Choroid plexus epithelial cell (primary cell): ENCODE data around the gene TSPYL1.

Experiments
- DNase-seq: peaks from one replicate; pipeline ENCODE4 v3.0.0-alpha.2; 2010; ENCODE audit warnings: low read depth
- H3K4me3 ChIP-seq: 2 replicates; pipeline ENCODE4 v1.5.1; 2011; ENCODE audit warnings: low read depth, mild to moderate bottlenecking, control low read depth, low read length, moderate library complexity
- CTCF ChIP-seq: conservative IDR thresholded peaks from 2 replicates; pipeline ENCODE4 v1.5.1; 2011; ENCODE audit warnings: low read depth, mild to moderate bottlenecking, control low read depth, inconsistent platforms, low read length, moderate library complexity

Gene TSPYL1

GRCh38 chr6:116309001-116309400, 29.3 kb upstream of the TSPYL1 start:
- no peak overlapping the region for H3K4me3 ChIP-seq
- no peak for TF ChIP-seq CTCF
- no peak for DNase-seq

- TF ChIP-seq CTCF: no peak
- no peak overlapping the region for H3K4me3 ChIP-seq
- DNase-seq: no peak
Observed at GRCh38 chr6:116307633-116308032, 27.9 kb upstream of the TSPYL1 start.

- no peak overlapping the region for H3K4me3 ChIP-seq
- no peak for TF ChIP-seq CTCF
- no peak for DNase-seq
Observed at GRCh38 chr6:116307001-116307400, 27.3 kb upstream of the TSPYL1 start.

- H3K4me3 ChIP-seq: no peak overlapping the region
- DNase-seq: no peak
- TF ChIP-seq CTCF: no peak
Observed at GRCh38 chr6:116304538-116305097, 24.9 kb upstream of the TSPYL1 start.

- TF ChIP-seq CTCF: no peak
- DNase-seq: no peak
- no peak overlapping the region for H3K4me3 ChIP-seq
Observed at GRCh38 chr6:116301104-116301503, 21.4 kb upstream of the TSPYL1 start.

GRCh38 chr6:116300566-116300965, 20.8 kb upstream of the TSPYL1 start:
- TF ChIP-seq CTCF: no peak
- DNase-seq: no peak
- H3K4me3 ChIP-seq: no peak overlapping the region

- no peak for DNase-seq
- no peak for TF ChIP-seq CTCF
- H3K4me3 ChIP-seq: no peak overlapping the region
Observed at GRCh38 chr6:116298973-116299372, 19.2 kb upstream of the TSPYL1 start.
